GM18502 (cell line): ENCODE measurements around the gene C8A.

Experiments used
- ATAC-seq: cut with Tn5 transposase; IDR thresholded peaks from one replicate; pipeline ENCODE4 v1.9.1; 2021; ENCODE audit warnings: mild to moderate bottlenecking; ENCODE audit not compliant: unreplicated experiment, poor library complexity

The C8A gene

DNA sequence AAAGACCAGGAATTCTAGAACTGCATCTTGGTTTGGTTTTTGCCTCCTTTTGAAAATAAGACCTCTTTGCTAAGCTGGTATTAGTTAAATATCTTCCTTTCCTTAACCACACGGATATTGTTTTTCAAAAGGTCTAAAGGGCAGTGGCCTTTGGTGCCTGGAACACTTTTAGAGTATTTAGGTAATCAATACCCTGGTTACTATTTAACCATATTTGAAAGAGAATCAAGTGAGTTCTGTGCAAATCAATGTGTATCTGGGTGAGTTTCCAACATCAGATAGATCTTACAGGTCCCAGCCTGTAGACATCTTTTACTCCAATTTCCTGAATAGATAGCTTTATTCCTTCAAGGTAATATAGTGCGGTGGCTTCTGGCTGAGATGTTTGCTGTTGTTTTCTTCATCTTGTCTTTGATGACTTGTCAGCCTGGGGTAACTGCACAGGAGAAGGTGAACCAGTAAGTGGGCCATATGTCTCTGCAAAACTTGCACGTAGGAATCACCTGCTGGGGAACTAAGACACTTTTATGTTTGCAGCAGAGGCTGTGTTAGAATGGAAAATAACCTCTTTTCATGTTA lies at the start of gene C8A:
Gene C8A, plus strand, starts transcription at position 277 of the 579 bp plus-strand sequence. Its CDS starts 105 bp downstream, at position 382.
- ATAC-seq: no peak

DNA sequence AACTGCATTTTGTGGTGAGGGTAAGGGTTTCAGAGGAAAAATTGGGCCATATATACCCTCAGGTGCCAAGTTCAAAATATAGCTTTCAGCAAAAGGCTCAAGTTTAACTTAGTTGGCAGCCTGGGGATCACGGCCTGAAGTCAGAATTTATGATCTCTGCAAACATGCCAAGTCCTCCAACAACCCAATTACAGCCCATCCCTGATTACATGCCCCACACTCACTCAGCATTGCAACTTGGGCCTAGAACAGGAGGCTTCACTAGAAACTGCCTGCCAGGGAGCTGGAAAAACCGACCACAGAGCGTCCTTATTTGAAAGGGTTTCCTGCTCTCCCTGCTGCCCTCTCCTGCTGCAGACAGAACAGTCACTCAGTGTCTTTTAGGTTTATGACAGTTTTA lies 47.8 kb upstream of the C8A start:
- no peak for ATAC-seq

DNA sequence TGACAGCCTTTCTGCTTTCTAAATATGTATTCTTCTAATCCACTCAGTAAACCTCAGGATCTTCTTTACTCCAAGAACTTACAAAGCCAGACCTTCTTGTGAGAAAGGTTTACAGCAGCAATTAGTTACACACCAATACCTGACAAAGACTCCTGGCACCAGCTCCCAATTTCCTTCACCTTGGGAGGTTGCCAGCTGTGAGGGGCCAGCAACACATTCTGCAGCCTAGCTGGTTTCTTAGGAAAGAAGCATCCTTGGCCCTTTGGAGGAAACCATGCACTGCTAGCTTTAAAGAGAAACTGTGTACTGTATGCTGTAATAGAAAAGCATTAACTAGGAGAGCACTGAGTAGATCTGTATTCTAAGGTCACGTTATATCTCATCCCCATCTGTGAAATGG lies 46.2 kb upstream of the C8A start:
- no peak for ATAC-seq

DNA sequence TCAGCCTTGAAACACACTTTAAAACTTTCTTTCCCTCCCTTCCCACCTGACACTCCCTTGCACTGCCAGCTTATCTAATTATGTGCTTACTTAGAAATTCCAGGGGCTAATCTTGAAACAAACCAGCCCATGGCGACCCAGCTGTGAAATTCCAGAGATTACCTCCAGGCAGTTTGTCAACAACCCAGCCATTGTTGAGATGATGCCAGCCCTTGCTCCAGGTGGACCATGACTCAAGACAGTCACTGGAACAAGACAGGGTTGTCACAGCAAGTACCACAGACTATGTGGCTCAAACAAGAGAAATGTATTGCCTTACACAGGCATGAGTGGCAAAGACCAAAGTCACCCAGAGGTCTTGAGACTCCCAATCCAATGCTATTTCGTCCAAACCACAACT lies 43.3 kb upstream of the C8A start:
- no peak for ATAC-seq

DNA sequence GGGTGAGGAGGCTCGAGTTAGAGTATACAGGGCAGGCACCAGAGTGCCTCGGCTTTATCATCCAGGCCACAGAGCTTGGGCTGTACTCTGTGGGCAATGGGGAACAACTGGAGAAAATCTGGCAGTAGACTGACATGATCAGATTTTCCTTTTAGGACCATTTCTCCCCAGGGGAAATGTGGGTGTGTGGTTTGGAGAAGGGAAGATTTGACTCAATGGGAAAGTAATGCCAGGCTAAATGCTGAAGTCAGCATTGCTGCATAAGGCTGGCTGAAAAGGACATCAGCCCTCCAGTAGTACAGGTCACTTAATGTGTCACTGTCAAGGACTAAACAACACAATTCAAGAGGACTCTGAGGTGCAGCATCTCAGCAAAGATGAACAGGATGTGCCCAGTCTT lies 40.4 kb upstream of the C8A start:
- ATAC-seq: no peak

DNA sequence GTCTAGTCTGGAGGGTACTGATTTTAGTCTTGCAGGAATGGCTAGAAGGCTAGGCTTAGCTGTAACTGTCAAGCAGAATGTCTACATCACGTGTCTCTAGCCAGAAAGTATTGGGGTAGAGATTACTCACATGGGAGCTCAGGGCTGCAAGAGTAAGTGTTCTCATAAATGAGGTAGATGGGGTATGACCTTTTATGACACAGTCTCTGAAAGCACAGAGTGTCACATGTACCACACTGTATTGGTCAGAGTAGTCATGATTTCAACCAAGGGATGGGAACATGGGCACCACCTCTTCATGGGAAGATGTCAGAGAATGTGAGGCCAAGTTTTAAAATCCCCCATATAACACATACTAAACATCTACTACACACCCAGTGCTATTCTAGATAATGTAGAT lies 38.3 kb upstream of the C8A start:
- ATAC-seq: no peak

DNA sequence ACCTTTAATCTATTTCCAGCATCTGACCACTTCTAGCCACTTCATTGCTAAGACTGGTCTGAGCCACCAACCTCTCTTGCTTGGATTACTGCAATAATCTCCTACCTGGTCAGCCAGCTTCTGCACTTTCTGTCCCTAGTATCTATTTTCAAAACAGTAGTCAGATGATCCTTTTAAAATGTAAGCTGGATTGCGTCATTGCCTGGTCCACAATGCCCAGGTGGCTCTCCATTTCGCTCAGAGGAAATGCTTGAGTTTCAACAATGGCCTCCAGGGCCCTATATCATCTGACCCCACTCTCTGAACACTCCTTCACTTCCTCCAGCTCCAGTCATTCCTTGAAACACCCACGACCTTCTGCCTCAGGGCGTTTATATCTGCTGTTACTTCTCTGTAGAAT lies 37.7 kb upstream of the C8A start:
- ATAC-seq: no peak

DNA sequence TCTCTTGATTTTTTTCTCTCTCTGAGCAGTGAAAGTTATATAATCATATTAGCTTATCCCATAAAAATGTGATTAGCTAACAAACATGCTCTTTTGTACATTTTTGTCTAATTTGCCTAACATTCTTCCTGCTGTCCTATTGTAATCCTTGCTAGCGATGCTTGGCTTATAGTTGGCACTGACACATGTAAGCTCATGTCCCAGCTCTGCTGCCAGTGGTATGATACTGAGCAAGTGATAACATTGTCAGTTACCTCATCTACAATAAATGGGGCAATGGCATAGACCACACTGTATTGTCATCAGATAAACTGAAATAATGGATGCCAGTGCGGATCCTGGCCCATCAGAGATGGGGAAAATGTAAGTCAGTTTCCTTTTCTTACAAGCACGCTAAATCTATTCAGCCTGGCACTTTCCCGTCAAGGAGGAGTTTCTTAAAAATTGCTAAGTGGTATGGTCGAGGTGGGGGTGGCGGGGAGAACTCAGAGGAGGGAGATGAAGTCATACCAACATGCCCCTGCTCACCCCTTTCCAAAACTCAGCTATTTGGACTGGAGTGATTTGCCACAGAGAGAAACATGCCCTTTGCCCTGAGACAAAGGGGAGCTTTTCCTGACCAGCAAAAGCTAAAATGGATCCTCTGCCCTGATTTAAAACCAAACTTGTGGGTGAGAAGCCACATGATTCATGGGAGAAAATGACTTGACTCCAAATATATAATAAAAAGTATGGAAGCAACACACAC lies 36.7 kb upstream of the C8A start:
- ATAC-seq: no peak

DNA sequence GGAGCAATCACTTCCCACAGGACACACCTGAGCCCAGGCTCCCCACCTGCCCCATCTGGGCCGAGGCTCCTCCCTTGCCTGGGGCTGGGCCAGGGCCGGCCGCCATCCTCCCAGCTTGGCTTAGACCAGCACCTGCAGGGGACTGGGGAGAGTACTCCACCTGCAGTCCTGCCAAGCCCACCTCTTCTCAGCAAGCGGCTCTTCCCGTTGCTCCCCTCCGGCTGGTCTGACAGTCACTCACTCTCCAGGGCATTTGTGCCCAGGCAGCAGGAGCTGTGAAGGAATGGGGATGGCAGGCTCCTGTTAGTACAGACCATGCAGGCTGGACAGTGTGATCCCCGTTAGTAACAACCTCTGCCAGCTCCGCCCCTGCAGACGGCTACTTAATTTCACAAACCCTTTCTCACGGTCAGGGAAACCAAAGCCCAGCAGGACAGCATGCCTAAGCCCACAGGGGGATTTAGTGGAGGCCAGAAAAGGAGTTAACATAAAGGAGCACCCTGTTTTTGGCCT lies 35.2 kb upstream of the C8A start, which contains the start of gene FYB2:
Gene FYB2, minus strand, starts transcription at position 18 of the 513 bp plus-strand sequence. CDS start 114 bp downstream, outside the sequence.
- ATAC-seq: no peak

DNA sequence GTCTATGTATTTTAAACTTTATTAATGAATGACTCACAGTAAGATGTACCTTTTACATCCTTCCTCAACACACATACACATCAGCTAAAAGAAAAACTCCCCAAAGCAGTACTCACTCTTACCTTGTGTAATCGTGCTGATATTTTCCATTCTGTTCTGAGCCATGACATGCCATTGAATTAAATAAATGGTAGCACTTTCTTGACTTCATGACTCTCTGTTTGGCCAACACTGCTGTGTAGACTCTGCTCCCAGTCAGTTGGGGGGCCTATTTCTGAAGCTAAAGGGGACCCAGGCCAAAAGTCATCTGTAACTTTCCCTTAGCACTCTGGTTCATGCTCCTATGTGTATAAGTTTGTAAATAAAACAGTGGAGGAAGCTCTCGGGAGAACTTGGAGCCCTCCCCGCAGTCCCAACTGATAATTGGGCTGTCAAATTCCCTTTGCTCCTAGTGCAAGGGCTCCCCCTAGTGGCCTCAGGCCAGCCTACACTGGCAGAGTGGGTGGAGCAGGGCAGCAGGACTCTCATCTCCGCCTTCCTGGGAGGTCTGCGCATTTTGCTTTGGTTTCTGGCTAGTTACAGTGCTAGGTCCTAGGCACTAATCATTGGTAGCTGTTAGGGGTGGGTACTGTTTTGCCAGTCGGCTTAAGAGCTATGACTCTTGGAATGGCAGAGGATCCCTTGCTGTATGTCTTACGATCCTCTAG lies 33.7 kb upstream of the C8A start:
- ATAC-seq: peak; percentile 88

DNA sequence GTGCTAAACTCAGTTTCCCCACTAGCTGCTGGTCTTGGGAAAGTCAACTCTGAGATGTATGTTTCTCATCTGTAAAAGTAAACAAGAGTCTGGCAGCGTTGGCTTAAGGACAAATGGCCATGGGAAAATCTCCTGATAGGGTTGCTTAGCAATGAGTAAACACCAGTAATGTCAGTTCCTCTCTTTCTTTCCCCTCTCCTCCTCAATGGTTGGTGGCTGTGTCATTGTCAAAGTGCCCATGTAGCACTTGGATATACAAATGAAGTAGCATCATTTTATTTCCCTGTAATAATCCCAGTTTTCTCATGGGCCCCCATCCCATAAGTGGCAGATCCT lies 33.2 kb upstream of the C8A start:
- ATAC-seq: peak; percentile 6

DNA sequence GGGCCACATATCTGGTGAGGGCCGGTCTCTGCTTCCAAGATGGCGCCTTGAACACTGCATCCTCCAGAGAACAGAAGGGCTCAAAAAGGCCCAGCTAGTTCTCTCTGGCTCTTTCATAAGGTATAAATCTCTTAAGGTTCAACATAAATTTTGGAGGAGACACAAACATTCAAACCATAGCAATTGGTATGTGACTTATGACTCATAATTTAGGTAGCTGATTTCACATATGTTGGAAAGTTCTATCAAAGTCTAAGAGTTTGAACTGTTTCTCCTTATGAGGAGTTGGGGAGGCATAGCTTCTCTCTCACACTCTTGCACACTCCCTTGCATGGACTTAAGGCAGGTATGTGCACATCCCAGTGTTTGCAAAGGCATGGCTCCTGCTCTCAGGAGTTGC lies 30.3 kb upstream of the C8A start:
- no peak for ATAC-seq

DNA sequence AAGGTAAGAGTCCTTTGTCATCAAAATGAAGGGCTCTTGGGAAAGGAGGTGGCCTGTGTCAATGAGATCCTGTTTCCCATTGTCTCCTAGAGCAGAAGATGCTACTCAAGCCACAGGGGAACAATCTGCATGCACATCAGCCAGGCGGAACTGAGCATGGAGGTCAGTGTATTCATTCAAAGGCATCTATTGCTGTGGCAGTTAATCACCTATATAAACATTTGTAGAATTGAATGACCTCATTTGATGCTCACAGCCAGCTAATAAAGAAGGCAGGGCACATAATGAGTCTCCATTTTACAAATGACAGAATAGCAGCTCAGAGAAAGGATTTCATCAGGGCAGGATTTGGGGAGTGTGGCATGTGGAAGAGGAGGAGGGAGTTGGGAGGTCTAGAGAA lies 29.7 kb upstream of the C8A start:
- ATAC-seq: no peak

DNA sequence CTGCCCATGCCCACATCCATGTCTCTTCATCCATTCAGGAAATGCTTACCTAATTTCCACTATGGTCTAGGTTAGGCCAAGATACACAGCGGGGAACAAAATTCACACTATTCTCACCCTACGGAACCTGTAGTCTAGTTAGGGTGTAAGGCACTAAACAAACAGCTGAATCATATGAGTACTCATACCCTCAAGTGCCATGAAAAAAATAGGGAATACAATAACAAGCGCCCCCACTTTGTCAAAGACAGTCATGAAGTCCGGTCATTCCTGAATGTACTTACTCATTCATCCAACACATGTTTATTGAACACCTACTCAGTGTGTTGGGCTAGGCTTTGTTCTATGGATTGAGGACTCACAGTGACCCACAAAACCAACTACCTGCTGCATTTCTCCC lies 29.2 kb upstream of the C8A start:
- ATAC-seq: no peak

DNA sequence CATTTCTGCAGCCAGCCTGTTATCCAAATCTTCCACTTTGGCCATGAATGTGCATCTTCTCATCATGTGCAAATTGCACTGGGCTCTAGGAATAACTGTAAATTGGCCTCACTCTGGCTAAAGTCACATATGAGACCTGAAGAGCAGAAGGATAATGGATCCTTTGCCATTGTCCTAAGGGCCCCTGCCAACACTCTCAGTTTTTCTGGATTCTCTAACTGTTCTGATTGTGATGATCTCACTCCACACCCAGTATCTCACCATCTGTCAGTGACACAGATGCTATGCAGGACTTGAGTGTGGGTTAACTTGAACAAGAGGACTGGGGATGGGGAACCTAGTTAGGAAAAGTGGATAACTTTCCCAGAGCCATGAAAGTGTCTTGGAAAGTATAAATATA lies 26.9 kb upstream of the C8A start:
- no peak for ATAC-seq

DNA sequence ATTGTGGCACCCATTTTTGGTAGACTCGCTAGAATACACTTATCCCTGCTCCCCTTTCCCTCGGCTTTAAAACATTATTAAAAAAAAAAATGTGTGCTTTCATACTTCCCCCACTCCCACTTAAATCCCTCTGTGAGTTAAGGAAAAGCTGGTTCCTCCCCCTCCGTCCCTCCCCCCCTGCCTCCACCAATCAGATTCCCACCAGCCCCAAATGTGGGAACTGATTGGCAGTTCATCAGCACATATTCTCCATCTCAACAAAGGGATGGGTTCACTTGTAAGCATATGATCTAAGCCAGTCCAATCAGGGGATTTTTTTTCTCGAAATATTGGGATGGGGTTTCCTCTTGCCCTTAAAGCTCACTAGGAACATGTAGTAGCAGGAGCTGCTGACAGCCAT lies 24.5 kb upstream of the C8A start:
- no peak for ATAC-seq

DNA sequence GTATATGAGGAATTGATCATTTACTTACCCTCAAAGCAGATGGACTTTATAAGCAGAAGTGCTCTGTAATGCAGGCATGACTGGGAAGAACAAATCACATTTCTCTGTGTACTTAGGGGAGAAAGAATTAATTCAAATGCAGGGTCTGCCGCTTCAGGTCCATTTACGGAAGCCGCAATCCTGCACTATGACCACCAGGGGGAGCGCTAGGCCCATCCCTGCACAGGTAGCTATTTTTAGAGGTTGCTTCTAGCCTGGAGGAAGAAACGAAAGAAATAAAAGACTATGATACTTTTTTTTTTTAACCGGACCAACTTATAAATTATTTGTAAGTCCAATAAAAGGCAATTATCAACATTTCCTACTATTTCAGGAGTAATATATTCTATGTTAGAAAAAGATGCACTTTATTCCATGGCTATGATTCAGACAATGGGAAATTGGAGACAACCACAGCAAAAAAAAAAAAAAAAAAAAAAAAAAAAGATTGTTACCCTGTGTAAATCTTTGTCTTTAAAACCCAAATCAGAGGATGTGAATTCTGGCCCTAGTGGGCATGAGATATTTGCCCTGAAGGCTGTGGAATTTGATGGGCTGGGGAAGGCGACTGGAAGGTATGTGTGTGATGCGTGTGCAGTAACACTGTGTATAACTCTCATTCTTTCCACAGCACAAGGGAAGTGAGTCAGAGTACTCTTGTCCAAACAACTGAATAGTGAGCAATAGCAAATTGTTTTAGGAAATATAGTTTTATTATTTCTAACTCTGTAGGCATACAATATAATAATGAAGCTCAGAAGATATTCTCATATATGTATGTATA lies 22.5 kb upstream of the C8A start:
- peak; percentile 78 for ATAC-seq

DNA sequence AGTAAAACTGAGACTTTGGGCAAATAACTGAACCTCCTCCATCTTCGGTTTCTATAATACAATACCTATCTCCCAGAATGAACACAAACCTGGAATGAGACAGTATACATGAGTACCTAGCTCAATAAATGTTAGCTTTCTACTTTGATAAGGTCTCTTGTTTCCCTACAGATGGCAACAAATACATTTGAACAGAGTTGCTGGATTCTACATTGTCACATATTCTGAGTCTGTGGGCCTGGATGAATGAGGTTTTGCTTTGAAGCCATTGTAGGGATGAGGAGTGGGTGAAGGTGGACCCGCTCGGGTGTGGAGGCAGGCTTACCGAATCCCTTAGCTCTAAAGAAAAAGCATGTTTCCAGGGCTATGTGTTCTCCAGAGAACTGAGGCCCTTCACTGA lies 21.5 kb upstream of the C8A start:
- ATAC-seq: no peak

DNA sequence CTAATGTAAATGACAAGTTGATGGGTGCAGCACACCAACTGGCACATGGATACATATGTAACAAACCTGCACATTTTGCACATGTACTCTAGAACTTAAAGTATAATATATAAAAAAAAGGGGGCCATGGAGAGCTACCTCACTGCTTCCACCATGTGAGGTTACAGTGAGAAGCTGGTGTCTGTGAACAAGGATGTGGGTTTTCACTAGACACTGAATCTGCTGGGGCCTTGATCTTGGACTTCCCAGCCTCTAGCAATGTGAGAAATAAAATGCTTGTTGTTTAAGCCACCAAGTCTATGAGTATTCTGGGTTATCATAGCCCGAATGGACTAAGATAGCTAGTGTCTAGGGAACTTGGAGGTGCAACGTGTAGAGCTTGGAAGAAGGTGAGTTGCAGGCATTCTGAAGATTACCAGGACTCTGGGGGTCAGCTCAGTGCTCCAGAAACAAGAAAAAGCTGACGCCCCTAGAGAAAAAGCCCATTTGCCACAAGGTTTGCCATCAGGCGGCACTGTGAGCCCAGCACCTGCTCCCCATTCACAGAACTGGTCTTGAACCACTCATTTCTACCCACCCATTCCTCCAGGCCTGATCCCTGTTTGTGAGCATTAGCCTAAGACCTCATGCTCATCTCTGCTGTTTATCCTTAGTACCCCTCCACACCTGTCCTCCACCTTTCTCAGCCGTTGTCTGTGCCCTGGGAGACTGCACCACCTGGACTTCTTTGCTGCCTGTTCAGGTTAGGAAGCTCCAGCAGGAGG lies 20.3 kb upstream of the C8A start:
- no peak for ATAC-seq

DNA sequence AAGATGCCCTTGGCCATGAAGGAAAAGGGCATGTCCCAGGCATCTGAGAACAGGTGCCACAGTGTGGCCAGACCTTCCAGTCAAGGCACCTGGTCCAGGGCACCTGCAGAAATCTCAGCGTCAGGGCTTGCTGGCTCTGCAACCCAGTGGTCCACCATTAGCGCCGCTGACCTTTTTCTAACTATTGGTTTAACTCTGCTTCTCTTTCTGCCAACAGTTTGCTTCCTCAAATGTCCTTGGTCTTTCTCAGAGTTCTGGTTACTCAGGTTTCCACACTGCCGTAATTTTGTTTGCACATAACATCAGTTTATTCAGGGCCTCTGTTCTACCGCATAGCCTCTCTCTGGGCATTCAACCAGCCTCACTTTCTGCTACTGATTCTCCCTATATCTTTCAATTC lies 18.9 kb upstream of the C8A start:
- ATAC-seq: no peak
